ENCODE data around the gene KCNAB1. TPM values are rescaled to one million over a fixed set of nuclear protein-coding genes. Genes with fewer than 3 reads are reported as not detected.

Gene KCNAB1
- total and polyA plus RNA-seq, 2 donors (not counting 3 experiments of a cell fraction or from before 2014, with no cell fraction given) = 0.21 TPM; not detected in 1

GRCh38 chr3:156516961-156517360 is 396.6 kb downstream of the KCNAB1 start:
- POLR2A ChIA-PET = no interaction called here

More at GRCh38 chr3:156516961-156517360, 396.6 kb downstream of the KCNAB1 start:
- Histone ChIP-seq H2AFZ (ENCODE audit: low read depth, low read length) (no peak overlapping the region), H3K4me3 (replicated peaks in 1 of 3; ENCODE audit: insufficient read depth in 1 of 3, low read depth in 1 of 3, low read length in 3 of 3) (no peak overlapping the region), H3K9ac (replicated peaks; ENCODE audit: extremely low read depth, insufficient read depth, low read length) (no peak overlapping the region), H3K79me2 (ENCODE audit: control insufficient read depth, insufficient read depth, low read length) (no peaks in the 10 kb centered on the region), H3K9me3 (replicated peaks; ENCODE audit: control insufficient read depth, insufficient read depth, low read length) (no peaks in the 10 kb centered on the region), H3K36me3 (ENCODE audit: control insufficient read depth in 2 of 2, extremely low read depth in 1 of 2, insufficient read depth in 2 of 2, low read length in 2 of 2) (no peaks in the 10 kb centered on the region), H3K4me2 (ENCODE audit: insufficient read depth, low read length) (no peak overlapping the region), H3K27ac (ENCODE audit: insufficient read depth, low read depth, low read length) (no peak overlapping the region), H3K27me3 (ENCODE audit: control insufficient read depth in 2 of 2, insufficient read depth in 2 of 2, low read length in 2 of 2) (peaks cover 3 to 10% of the 10 kb centered on the region in 2 experiments), H3K4me1 (ENCODE audit: control insufficient read depth, extremely low read depth, insufficient read depth, low read length) (peaks cover 3% of the 10 kb centered on the region), H4K20me1 (replicated peaks; ENCODE audit: control insufficient read depth, extremely low read depth, insufficient read depth, low read length) (no peaks in the 10 kb centered on the region), H3K9me1 (replicated peaks; ENCODE audit: control insufficient read depth, extremely low read depth, insufficient read depth, low read length) (no peaks in the 10 kb centered on the region)
- intact Hi-C loops (cut with micrococcal nuclease) = no loop called here
- FAIRE-seq = no peak
- TF ChIP-seq POLR2A (IDR thresholded peaks at IDR 0.05; ENCODE audit: low read depth, low read length) (no peak), MAX (IDR thresholded peaks at IDR 0.05; ENCODE audit: insufficient read depth, insufficient read length) (no peak), FOS (IDR thresholded peaks at IDR 0.05; ENCODE audit: borderline replicate concordance, insufficient read depth, low read length) (no peak), CTCF (IDR thresholded peaks at IDR 0.05; ENCODE audit: extremely low read depth in 1 of 2, insufficient read depth in 1 of 2, low read depth in 1 of 2, low read length in 2 of 2) (no peak), EZH2 (IDR thresholded peaks at IDR 0.05; ENCODE audit: borderline replicate concordance, low read depth, low read length, severe bottlenecking) (no peak), JUN (IDR thresholded peaks at IDR 0.05; ENCODE audit: borderline replicate concordance, insufficient read depth, insufficient read length, low read depth) (no peak), GATA2 (IDR thresholded peaks at IDR 0.05; ENCODE audit: insufficient read depth, insufficient read length, low read depth, low read length) (no peak), MYC (IDR thresholded peaks at IDR 0.05; ENCODE audit: low read depth, low read length) (no peak), POLR2AphosphoS5 (IDR thresholded peaks at IDR 0.05; ENCODE audit: insufficient read depth, low read depth, low read length) (no peak)
- CTCF ChIA-PET = interaction anchor here (1.0 to 2.3 kb wide), 9 partner anchors 8 to 473 kb away, joined by 3 to 7 read pairs (median 4); no protein-coding TSS in a partner anchor
- no peak for DNase-seq (ENCODE audit: low read depth, low spot score)
- dilution Hi-C loops (cut with MboI; ENCODE audit: extremely low pct_ligation_motif_present, low sequenced_read_pairs) = loop anchor here (25.0 kb wide), 1 partner anchor 355 kb away; no protein-coding TSS in a partner anchor
- BruUV-seq (replicated peaks) = no TSS peak

Data from endothelial cell of umbilical vein (primary cell).